Astrocyte (in vitro differentiated cells and primary cell): ENCODE measurements around the gene GPI.

Source experiments
- CTCF ChIP-seq: IDR thresholded peaks from 2 replicates; pipeline ENCODE4 v1.5.1; 2011; ENCODE audit warnings: low read depth, mild to moderate bottlenecking, inconsistent platforms, low read length, moderate library complexity; ENCODE audit not compliant: insufficient read depth
- EZH2 ChIP-seq: IDR thresholded peaks from 2 replicates; pipeline ENCODE4 v1.6.1; 2012; ENCODE audit warnings: mild to moderate bottlenecking, low read length, inconsistent platforms; ENCODE audit not compliant: insufficient read depth

- no peak for TF ChIP-seq CTCF
- TF ChIP-seq EZH2 = no peak
Measured at GRCh38 chr19:34426096-34426661, 61.2 kb downstream of the GPI start.
